Activated gamma-delta T cell treated with Interleukin-2 at 50 U/mL for 16 hours (primary cell): ENCODE measurements around the gene SHLD1.

ENCODE experiments used
- DNase-seq: peaks from one replicate; pipeline ENCODE4 v3.0.0-alpha.2; 2020

SHLD1 gene

GRCh38 chr20:5862703-5863039 lies 112.5 kb downstream of the SHLD1 start:
- DNase-seq = no peak

GRCh38 chr20:5863040-5863833 lies 113.0 kb downstream of the SHLD1 start:
- no peak for DNase-seq

GRCh38 chr20:5864428-5864827 lies 114.2 kb downstream of the SHLD1 start:
- no peak for DNase-seq

- DNase-seq = no peak
Measured at GRCh38 chr20:5864873-5865587, 114.8 kb downstream of the SHLD1 start.

- no peak for DNase-seq
Measured at GRCh38 chr20:5865604-5866003, 115.4 kb downstream of the SHLD1 start.

- DNase-seq = no peak
Measured at GRCh38 chr20:5870568-5870981, 120.4 kb downstream of the SHLD1 start.

GRCh38 chr20:5871459-5872410 lies 121.5 kb downstream of the SHLD1 start:
- DNase-seq = no peak

GRCh38 chr20:5877128-5877527 lies 126.9 kb downstream of the SHLD1 start:
- DNase-seq = no peak

- DNase-seq = no peak
Measured at GRCh38 chr20:5880326-5880725, 130.1 kb downstream of the SHLD1 start.

GRCh38 chr20:5881703-5882102 lies 131.5 kb downstream of the SHLD1 start:
- DNase-seq = no peak

- no peak for DNase-seq
Measured at GRCh38 chr20:5882166-5882565, 132.0 kb downstream of the SHLD1 start.

- DNase-seq = no peak
Measured at GRCh38 chr20:5884465-5885335, 134.5 kb downstream of the SHLD1 start.

GRCh38 chr20:5885866-5886265 lies 135.7 kb downstream of the SHLD1 start:
- DNase-seq = no peak

- DNase-seq = no peak
Measured at GRCh38 chr20:5886788-5887187, 136.6 kb downstream of the SHLD1 start.

- no peak for DNase-seq
Measured at GRCh38 chr20:5887386-5887785, 137.2 kb downstream of the SHLD1 start.

- no peak for DNase-seq
Measured at GRCh38 chr20:5888041-5888440, 137.8 kb downstream of the SHLD1 start.

GRCh38 chr20:5890773-5891441 lies 140.7 kb downstream of the SHLD1 start:
- no peak for DNase-seq

GRCh38 chr20:5893052-5893451 lies 142.9 kb downstream of the SHLD1 start:
- no peak for DNase-seq

- no peak for DNase-seq
Measured at GRCh38 chr20:5893621-5894020, 143.4 kb downstream of the SHLD1 start.

GRCh38 chr20:5895626-5896025 lies 145.4 kb downstream of the SHLD1 start:
- no peak for DNase-seq

GRCh38 chr20:5899444-5899843 lies 149.2 kb downstream of the SHLD1 start:
- no peak for DNase-seq

GRCh38 chr20:5900908-5901307 lies 150.7 kb downstream of the SHLD1 start:
- no peak for DNase-seq
